KMS-11 (cell line): ENCODE measurements around the gene CBLB.
A peak's percentile ranks its signal among the peaks of the same experiment; 100 is the strongest.
"Not testable (repeated sequence)": the region's sequence is repeated elsewhere in the genome, so short reads cannot be mapped to it uniquely, and the experiment has no call there.

ENCODE experiments used
- H2AFZ ChIP-seq: fragments of 200-600 bp; sonication (generic); 2 replicates; pipeline ENCODE4 v1.6.1; 2016; ENCODE audit warnings: antibody characterized with exemption, mixed run types, low read depth
- H3K27ac ChIP-seq: fragments of 200-600 bp; sonication (generic); 2 replicates; pipeline ENCODE4 v1.6.1; 2016; ENCODE audit warnings: mild to moderate bottlenecking, mixed run types
- H3K27me3 ChIP-seq: fragments of 200-600 bp; sonication (generic); 2 replicates; pipeline ENCODE4 v1.6.1; 2017; ENCODE audit warnings: mild to moderate bottlenecking, low read depth, mixed run types, moderate library complexity; ENCODE audit not compliant: insufficient read depth
- H3K36me3 ChIP-seq: fragments of 200-600 bp; sonication (generic); 2 replicates; pipeline ENCODE4 v1.6.1; 2017; ENCODE audit warnings: mild to moderate bottlenecking, mixed run types; ENCODE audit not compliant: insufficient read depth
- H3K4me1 ChIP-seq: fragments of 200-600 bp; sonication (generic); 2 replicates; pipeline ENCODE4 v1.6.1; 2016; ENCODE audit warnings: mild to moderate bottlenecking, low read depth, mixed run types; ENCODE audit not compliant: poor library complexity, severe bottlenecking
- H3K4me2 ChIP-seq: fragments of 200-600 bp; sonication (generic); 2 replicates; pipeline ENCODE4 v1.7.0; 2016; ENCODE audit warnings: mild to moderate bottlenecking, mixed run types
- H3K4me3 ChIP-seq: fragments of 200-600 bp; sonication (generic); IDR thresholded peaks from 2 replicates; pipeline ENCODE4 v1.6.1; 2017; ENCODE audit warnings: low read depth, low read length, mixed read lengths; ENCODE audit not compliant: insufficient read depth
- H3K79me2 ChIP-seq: fragments of 200-600 bp; sonication (generic); 2 replicates; pipeline ENCODE4 v1.6.1; 2016; ENCODE audit warnings: low read depth, mixed run types; ENCODE audit not compliant: insufficient read depth
- H3K9ac ChIP-seq: fragments of 200-600 bp; sonication (generic); 2 replicates; pipeline ENCODE4 v1.6.1; 2016; ENCODE audit warnings: mild to moderate bottlenecking, mixed run types
- H4K20me1 ChIP-seq: fragments of 200-600 bp; sonication (generic); 2 replicates; pipeline ENCODE4 v1.6.1; 2016; ENCODE audit warnings: mild to moderate bottlenecking, mixed run types; ENCODE audit not compliant: insufficient read depth
- TF ChIP-seq, protein P1 (sequence below): fragments of 200-600 bp; sonication (generic); conservative IDR thresholded peaks from 2 replicates; pipeline ENCODE4 v1.6.1; 2017; ENCODE audit warnings: low read depth, mild to moderate bottlenecking, antibody characterized with exemption, low read length, moderate library complexity, mixed read lengths

Gene CBLB

DNA sequence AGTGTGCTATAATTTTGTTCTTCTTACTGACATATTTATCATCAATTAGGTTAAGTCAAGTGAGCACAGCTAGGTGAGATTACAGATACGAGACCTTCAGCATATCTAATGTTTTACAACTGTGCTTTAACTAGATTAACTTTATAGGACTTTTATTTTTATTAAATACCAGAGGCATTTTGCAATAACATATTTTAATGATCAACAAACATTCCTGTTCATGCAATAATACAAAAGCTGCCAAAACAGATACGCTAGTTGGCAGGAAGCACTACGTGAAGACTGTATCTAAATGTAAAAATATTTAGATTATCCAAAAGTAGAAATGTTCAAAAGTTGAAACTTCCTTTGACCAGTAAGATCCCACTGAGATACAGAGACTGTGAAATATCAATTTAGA, 139.1 kb downstream of the CBLB start:
- H3K79me2 ChIP-seq = no peaks in the 10 kb centered on the region
- H3K9ac ChIP-seq = no peak overlapping the region
- TF ChIP-seq, protein P1, sequence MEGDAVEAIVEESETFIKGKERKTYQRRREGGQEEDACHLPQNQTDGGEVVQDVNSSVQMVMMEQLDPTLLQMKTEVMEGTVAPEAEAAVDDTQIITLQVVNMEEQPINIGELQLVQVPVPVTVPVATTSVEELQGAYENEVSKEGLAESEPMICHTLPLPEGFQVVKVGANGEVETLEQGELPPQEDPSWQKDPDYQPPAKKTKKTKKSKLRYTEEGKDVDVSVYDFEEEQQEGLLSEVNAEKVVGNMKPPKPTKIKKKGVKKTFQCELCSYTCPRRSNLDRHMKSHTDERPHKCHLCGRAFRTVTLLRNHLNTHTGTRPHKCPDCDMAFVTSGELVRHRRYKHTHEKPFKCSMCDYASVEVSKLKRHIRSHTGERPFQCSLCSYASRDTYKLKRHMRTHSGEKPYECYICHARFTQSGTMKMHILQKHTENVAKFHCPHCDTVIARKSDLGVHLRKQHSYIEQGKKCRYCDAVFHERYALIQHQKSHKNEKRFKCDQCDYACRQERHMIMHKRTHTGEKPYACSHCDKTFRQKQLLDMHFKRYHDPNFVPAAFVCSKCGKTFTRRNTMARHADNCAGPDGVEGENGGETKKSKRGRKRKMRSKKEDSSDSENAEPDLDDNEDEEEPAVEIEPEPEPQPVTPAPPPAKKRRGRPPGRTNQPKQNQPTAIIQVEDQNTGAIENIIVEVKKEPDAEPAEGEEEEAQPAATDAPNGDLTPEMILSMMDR = no peak
- no peak overlapping the region for H3K4me2 ChIP-seq
- H3K36me3 ChIP-seq = no peaks in the 10 kb centered on the region
- H3K4me3 ChIP-seq = no peak overlapping the region
- no peaks in the 10 kb centered on the region for H4K20me1 ChIP-seq
- H2AFZ ChIP-seq = no peak overlapping the region
- H3K27me3 ChIP-seq = no peaks in the 10 kb centered on the region
- H3K4me1 ChIP-seq = no peaks in the 10 kb centered on the region
- H3K27ac ChIP-seq = no peak overlapping the region

DNA sequence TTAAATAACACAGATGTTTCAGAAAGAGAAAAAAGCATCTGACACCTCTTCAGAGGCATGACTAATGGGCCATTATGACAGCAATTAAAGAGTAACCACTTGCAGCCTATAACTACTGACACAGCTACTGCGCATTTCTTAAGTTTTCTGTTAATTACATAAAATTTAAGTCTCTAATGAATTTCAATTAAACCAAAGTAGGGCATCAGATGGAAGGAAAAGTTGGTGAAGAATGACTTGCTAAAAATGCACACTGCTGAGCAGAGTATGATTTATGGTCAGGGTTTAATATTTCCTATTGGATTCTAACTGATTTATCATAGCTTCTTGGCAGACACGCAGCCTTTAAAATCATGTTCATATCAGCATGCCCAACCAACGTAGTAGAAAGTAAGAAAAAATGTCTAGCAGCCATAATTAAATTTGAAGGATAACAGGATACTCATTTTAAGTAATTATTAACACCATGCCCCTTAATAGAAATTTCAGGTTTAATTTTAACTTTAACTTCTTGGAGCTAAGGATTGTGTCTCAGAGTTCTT, 140.0 kb downstream of the CBLB start:
- no peak overlapping the region for H2AFZ ChIP-seq

DNA sequence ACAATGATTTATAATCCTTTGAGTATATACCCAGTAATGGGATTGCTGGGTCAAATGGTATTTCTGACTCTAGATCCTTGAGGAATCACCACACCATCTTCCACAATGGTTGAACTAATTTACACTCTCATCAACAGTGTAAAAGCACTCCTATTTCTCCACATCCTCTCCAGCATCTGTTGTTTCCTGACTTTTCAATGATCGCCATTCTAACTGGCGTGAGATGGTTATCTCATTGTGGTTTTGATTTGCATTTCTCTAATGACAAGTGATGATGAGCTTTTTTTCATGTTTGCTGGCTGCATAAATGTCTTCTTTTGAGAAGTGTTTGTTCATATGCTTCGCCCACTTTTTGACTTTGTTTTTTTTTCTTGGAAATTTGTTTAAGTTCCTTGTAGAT, 141.8 kb downstream of the CBLB start:
- not testable (repeated sequence) for H3K36me3 ChIP-seq, H2AFZ ChIP-seq, H3K9ac ChIP-seq, H3K4me2 ChIP-seq, H3K27ac ChIP-seq, H3K27me3 ChIP-seq, H3K79me2 ChIP-seq, H4K20me1 ChIP-seq, H3K4me3 ChIP-seq
- peaks cover 15% of the 10 kb centered on the region for H3K4me1 ChIP-seq

More for the DNA sequence above, 140.0 kb downstream of the CBLB start:
- Histone ChIP-seq H4K20me1 (no peaks in the 10 kb centered on the region), H3K4me3 (no peak overlapping the region), H3K4me2 (no peak overlapping the region), H3K27me3 (no peaks in the 10 kb centered on the region), H3K27ac (no peak overlapping the region), H3K36me3 (no peaks in the 10 kb centered on the region), H3K4me1 (peaks cover 2% of the 10 kb centered on the region), H3K9ac (no peak overlapping the region), H3K79me2 (no peaks in the 10 kb centered on the region)
- TF ChIP-seq, protein P1 = no peak

DNA sequence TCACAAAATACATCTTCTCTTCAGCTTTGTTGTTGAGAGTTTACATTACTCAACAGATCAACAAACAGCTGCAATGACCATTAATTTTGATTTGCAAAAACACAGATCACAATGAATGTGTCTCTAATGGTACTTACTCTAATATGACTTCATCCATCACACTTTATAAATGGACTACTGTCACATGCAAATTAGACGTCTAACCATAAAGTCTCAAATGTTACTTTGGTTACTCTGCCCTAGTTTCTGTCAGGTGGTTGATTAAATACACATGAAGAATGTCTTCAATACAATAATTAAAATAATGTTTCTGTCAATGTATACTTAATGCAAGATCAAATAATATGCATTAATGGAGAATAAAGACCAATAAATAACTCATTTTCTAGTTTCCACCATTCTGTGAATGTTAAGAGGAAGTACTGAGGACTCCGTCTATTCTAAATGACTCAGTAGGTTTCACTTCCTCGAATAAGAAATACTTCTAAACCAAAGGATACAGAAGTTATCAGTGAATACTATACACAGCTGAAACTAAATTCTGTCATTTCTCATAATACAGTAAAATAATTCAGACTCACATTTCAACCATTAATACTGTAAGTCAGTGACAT, 145.8 kb downstream of the CBLB start:
- H3K4me2 ChIP-seq = no peak overlapping the region
- no peaks in the 10 kb centered on the region for H3K27me3 ChIP-seq
- H3K79me2 ChIP-seq = no peaks in the 10 kb centered on the region
- H3K4me1 ChIP-seq = peaks cover 15% of the 10 kb centered on the region
- H4K20me1 ChIP-seq = no peaks in the 10 kb centered on the region
- no peak overlapping the region for H3K9ac ChIP-seq
- H3K36me3 ChIP-seq = no peaks in the 10 kb centered on the region
- H3K27ac ChIP-seq = no peak overlapping the region
- H2AFZ ChIP-seq = peak overlapping the region; percentile 2; the same call in 1 of the 2 replicates
- TF ChIP-seq, protein P1 = no peak
- no peak overlapping the region for H3K4me3 ChIP-seq

DNA sequence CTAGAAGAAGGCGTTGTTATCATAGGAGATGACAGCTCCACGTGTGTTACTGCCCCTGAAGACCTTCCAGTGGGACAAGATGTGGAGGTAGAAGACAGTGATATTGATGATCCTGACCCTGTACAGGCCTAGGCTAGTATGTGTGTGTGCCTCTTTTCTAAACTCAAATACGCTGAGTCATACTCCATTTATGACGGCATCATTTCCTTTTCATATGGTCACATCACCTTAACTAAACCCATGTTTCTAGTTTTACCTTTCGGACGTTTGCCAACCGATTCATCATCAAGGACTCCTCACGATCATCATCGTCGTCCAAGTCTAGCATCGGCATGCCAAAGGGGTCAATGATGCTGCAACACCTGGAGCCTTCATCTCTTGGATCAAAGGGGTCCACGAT, 149.0 kb downstream of the CBLB start:
- TF ChIP-seq, protein P1 = no peak
- H3K9ac ChIP-seq = no peak overlapping the region
- no peaks in the 10 kb centered on the region for H3K27me3 ChIP-seq
- H3K27ac ChIP-seq = no peak overlapping the region
- H4K20me1 ChIP-seq = no peaks in the 10 kb centered on the region
- H3K4me3 ChIP-seq = no peak overlapping the region
- H3K4me1 ChIP-seq = peaks cover 15% of the 10 kb centered on the region
- H3K4me2 ChIP-seq = no peak overlapping the region
- no peak overlapping the region for H2AFZ ChIP-seq
- H3K36me3 ChIP-seq = no peaks in the 10 kb centered on the region
- H3K79me2 ChIP-seq = no peaks in the 10 kb centered on the region
